Measurements from ENCODE around the gene GIMAP4.
"Not testable (repeated sequence)": the region's sequence is repeated elsewhere in the genome, so short reads cannot be mapped to it uniquely, and the experiment has no call there.

Gene GIMAP4

DNA sequence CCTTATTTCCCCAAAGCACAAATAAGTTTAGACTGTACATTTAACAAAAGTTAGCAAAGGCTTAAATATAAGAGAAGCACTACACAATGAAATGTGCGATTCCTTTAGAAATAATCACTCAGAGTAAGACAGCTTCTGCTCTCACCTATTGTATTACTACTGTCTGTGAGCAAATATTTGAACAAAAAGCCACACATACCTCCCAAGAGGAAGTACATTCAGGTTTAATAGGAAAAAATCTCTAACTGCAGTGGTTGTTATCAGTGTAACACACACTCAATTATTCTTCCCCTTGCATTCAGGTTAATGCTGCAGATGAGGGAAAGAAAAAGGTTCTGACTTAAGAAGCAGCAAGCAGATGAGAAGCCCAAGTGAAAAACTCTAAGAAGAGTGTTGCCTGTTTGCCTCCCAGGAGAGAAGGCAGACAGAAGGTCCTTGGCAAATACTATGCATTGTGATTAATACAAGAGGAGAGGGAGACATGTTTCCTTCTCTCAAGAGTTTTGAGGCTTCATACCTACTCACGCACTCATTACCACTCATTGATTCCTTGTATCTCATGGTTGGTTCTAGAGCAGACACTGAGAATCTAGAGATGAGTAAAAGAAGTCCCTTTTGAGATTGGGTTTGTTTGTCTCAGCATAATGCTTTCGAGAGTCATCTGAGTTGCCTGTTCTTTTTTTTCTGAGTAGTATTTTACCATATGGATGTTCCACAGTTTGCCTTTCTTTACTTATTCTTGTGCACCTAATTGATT is 13.6 kb downstream of the GIMAP4 start:
- no peak for DNase-seq

DNA sequence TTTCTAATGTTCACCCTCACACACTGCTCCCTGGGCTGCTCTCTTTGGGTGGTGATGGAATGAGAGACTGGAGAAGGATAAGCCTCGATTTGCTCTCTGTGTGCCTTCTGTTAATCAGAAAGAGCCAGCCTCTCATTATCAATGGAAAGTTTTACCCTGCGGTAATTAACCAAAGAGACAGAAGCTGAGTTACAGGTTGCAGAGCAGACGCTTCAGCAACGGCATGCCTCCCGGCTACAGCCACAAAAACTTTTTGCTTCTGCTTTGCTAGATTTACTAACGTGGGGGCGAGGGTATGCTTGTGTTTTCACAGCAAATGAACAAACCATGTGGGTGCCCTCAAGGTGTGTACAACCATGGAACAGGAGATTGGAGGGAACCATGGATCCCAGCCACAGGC is 18.0 kb downstream of the GIMAP4 start:
- no peak for DNase-seq

- no peak for DNase-seq
Measured at GRCh38 chr7:150586068-150586784, 19.0 kb downstream of the GIMAP4 start.

GRCh38 chr7:150586785-150587152 is 19.6 kb downstream of the GIMAP4 start:
- DNase-seq: no peak

DNA sequence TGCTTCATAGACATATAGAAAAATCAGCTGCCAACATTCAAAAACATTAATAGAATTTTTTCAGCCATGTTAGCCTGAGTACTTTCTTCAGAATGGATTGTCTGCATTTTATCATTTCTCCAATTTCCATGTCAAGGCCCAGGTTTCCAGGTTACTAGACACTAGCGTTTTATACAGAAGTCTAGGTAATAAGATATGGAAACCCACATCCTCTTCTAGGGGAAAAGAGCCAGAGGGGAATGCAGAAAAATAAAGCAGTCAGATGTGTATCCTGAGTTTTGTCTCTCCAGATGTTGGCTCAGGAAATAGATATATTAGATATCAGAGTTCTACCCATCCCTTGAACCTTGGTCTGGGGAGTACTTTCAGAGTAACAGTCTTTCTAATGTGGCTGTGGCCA is 20.4 kb downstream of the GIMAP4 start:
- no peak for DNase-seq

DNA sequence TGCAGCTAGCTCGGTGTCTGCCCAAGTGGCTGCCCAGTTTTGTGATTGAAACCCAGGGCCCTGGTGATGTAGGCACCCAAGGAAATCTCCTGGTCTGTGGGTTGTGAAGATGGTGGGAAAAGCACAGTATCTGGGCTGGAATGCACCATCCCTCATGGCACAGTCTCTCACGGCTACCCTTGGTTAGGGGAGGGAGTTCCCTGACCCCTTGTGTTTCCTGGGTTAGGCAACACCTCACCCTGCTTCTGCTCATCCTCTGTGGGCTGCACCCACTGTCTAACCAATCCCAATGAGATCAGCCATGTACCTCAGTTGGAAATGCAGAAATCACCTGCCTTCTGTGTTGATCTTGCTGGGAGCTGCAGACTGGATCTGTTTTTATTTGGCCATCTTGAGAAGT is 27.6 kb downstream of the GIMAP4 start:
- DNase-seq: no peak

DNA sequence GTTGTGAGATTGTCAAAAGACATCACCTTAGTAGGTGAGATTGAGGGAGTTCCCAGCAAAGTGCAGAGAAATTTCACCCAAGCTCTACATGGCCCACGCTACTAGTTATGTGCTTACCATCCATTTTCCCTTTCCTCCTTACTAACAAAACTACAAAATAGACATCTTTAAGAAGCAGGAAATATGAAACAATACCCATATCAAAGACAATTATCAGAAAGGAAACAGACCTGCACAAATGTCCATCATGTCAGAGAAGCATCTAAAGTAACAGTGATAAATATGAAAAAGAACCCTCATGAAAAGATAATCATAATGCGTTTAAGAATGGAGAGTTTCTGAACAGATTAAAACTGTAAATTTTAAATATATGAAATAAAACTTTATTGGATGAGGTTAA is 28.2 kb downstream of the GIMAP4 start:
- DNase-seq: no peak

DNA sequence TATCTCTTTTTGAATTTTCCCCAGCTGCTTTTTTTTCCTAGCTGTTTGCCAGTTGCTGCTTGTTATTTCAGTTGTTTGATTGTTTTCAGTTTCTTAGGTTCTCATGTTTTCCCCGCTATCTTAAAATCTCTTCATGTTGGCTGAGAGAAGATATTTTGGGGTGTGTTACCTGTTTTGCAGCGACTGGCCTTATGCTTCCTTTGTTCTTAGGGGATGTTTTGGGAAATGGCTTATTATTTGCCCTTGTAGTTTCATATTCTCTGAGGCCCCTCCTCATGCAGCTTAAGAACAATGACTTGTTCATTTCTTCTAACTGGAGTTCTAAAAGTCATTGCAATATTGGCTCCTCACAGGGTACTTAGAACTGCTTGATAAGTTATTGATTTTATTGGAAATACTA is 36.4 kb downstream of the GIMAP4 start:
- not testable (repeated sequence) for DNase-seq

- no peak for DNase-seq
Measured at GRCh38 chr7:150610233-150610632, 43.0 kb downstream of the GIMAP4 start.

GRCh38 chr7:150612925-150613324 is 45.7 kb downstream of the GIMAP4 start:
- no peak for DNase-seq

DNA sequence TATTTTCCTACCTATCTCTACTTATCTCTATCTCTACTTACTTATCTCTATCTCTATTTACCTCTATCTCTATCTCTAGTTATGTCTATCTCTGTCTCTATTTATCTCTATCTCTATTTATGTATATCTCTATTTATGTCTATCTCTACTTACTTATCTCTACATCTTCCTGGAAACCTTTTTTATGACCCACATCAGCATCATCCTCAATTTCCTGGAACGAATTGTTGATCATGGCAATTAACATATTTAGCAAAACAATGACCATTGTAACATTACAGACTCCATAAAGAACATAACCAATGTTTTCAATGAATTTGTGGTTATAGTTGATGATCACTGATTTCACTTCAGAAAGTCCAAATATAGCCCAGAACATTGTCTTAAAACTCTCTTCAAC is 46.7 kb downstream of the GIMAP4 start:
- DNase-seq: no peak

DNA sequence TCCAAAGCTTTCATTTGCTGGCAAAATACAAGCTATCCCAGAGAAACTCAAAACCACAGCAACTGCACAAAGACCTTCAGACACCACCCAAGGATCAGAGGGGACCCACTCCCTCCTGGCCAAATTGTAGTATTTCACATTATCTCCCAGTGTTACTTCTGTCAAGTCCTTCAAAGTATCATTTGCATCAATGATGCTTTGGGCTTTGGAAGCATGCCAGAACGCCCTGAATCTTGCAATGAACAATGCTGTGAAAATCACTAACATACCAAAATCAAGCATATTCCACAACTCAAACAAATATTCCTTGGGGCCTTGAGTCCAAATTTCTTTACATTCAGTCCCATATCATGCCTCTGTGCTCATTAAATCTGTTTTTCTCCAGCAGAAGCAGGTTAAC is 47.2 kb downstream of the GIMAP4 start:
- not testable (repeated sequence) for DNase-seq

- not testable (repeated sequence) for DNase-seq
Measured at GRCh38 chr7:150615221-150615755, 48.1 kb downstream of the GIMAP4 start.

DNA sequence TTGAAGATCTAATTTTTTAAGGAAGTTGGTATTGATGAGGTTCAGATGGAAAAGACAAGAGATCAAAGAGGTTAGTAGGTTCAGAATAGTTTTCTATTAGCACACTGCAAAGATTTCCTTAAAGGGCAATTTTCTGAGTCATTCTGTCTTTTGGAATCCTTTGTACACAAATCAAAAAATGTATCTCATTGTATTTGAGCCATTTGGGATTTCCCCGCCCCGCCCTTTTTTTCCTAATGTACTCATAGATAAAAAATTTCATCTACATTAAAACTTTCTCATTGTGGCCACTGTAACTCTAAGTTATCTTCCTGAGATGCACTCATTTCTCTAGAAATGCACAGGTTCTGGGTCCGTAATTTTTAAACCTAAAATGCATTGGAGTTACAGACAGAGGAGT is 52.9 kb downstream of the GIMAP4 start:
- DNase-seq: no peak

DNA sequence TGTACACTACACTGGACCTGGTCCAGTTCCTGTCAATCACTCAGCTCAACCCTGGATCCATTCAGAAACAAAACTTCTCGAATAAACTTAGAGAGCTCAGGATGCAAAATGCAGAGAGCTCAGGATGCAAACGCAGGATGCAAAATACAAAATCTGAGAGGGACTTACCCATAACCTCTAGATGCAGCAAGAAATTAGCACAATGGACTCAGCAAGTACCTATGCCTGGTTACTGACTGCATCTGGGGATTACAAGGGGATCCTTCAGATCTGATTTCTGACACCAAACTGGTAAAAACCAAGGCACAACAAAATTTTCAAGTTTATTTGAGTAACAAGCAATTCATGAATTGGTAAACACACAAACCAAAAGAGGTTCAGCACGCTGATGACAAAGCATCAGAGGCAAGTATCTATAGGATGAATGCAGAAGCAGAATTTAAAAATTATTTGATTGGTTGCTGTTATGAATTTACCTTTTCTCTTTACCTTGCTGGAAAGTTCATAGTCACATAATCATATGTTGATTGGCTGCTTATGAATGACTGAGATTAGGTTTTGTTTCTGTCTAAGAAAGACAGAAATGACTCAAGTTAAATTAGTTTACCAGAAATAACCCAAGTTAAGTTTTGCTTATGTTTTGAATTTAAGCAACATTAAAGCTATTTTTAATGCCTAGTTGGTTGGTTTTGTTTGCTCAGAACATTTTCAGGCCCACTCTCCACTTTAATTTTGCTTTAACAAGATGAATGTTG is 53.6 kb downstream of the GIMAP4 start:
- DNase-seq: no peak

DNA sequence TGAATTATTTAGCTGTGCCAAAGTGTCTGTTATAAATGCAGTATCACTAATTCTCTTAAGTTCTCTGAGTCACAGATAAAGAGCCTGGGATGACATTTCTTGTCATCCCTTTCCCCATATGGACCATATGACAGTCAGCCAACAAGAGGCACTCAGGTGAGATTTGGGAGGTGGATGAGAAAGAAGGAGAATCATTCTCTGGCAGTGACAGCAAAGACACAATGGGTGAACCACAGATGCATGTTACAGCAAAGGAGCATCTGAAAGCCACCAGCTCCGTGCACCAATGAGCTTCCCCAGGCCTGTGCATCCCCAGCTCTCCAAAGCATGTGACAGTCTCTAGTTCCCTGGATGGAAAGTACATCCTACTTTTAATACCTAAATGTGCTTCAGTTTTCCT is 54.2 kb downstream of the GIMAP4 start:
- DNase-seq: no peak

Data from T1000 (cell line).